Measurements from ENCODE around the gene ICE1. TPM values are rescaled to one million over a fixed set of nuclear protein-coding genes. Genes with fewer than 3 reads are reported as not detected.

ICE1 gene
- total and polyA plus RNA-seq, 9 of the 15 experiments (the other 6 are each of a cell fraction or from before 2014, with no cell fraction given): 4.9 to 47.4 (median 28.2) TPM

DNA sequence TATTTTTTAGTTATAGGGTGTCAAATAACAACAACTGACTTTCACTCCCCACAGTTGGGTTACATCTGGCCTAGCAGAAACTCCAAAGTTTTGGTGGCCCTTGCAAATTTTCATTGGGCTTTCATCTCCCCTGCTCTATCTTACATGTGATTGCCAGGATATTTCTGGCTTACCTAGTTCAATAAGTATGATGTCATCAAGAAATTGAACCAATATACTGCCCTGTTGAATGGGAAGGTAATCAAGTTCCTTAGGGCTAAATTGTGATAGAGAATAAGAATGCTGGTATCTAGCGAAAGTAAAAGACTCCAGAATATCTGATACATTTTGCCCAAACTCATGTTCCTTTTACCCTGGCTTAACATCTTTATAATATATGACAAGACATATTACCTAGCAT is 17.0 kb upstream of the ICE1 start:
- H3K4me1 ChIP-seq (replicated peaks in 1 of 2; ENCODE audit: control insufficient read depth in 2 of 2, insufficient read depth in 2 of 2, low read length in 2 of 2): no peaks in the 10 kb centered on the region
- H3K4me3 ChIP-seq: no peak overlapping the region
- H4K20me1 ChIP-seq (replicated peaks; ENCODE audit: control insufficient read depth, insufficient read depth, low read length): no peaks in the 10 kb centered on the region
- CTCF ChIA-PET (ENCODE audit: low intra/inter-chr PET ratio): no interaction called here
- DNase-seq (ENCODE audit: extremely low read depth in 1 of 4, low spot score in 3 of 4) (no peak), ATAC-seq (no peak), FAIRE-seq (no peak)
- peaks cover 10% of the 10 kb centered on the region for H3K9me3 ChIP-seq (replicated peaks; ENCODE audit: control insufficient read depth, insufficient read depth, low read depth, low read length)
- in situ Hi-C loops (cut with MboI) (loop anchor here (25.0 kb wide), 1 partner anchor 518 kb away; no protein-coding TSS in a partner anchor), intact Hi-C loops (cut with micrococcal nuclease) (no loop called here)
- no peaks in the 10 kb centered on the region for H3K36me3 ChIP-seq (ENCODE audit: control insufficient read depth, insufficient read depth, low read length)
- peaks cover 0 to 8% of the 10 kb centered on the region in 2 experiments; a peak in 1 of 5 replicates for H3K27me3 ChIP-seq (ENCODE audit: control insufficient read depth in 2 of 2, insufficient read depth in 2 of 2, low read length in 2 of 2)
- H3K9me1 ChIP-seq (ENCODE audit: control insufficient read depth, insufficient read depth, low read length): no peaks in the 10 kb centered on the region
- no peaks in the 10 kb centered on the region for H3K79me2 ChIP-seq (ENCODE audit: control insufficient read depth, insufficient read depth, low read length)
- TF ChIP-seq, protein P1, sequence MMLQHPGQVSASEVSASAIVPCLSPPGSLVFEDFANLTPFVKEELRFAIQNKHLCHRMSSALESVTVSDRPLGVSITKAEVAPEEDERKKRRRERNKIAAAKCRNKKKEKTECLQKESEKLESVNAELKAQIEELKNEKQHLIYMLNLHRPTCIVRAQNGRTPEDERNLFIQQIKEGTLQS (IDR thresholded peaks at IDR 0.05): peak; percentile 14; the same call in 1 of the 2 replicates
- TF ChIP-seq, protein P1 (CRISPR knock-in tag; conservative IDR thresholded peaks at IDR 0.05): no peak
- TF ChIP-seq, protein P2, sequence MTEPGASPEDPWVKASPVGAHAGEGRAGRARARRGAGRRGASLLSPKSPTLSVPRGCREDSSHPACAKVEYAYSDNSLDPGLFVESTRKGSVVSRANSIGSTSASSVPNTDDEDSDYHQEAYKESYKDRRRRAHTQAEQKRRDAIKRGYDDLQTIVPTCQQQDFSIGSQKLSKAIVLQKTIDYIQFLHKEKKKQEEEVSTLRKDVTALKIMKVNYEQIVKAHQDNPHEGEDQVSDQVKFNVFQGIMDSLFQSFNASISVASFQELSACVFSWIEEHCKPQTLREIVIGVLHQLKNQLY (CRISPR knock-in tag; conservative IDR thresholded peaks at IDR 0.05): no peak
- no peak for TF ChIP-seq ADNP (tag; IDR thresholded peaks at IDR 0.05)
- no peak overlapping the region for H3K9ac ChIP-seq (ENCODE audit: insufficient read depth in 1 of 2, low read depth in 2 of 2, low read length in 2 of 2)
- no peak overlapping the region for H3K27ac ChIP-seq (ENCODE audit: extremely low read depth, low read depth, low read length)
- H2AFZ ChIP-seq (ENCODE audit: low read depth, low read length): no peak overlapping the region
- WGBS (ENCODE audit: insufficient coverage, low coverage, missing lambda C conversion rate): 12% methylated on average over 1 of the region's 1 CpG
- H3K4me2 ChIP-seq (ENCODE audit: insufficient read depth, low read length): no peak overlapping the region
- POLR2A ChIA-PET: no interaction called here
- BruUV-seq (replicated peaks): no TSS peak

All from K562 (cell line).